PC-3 (cell line): ENCODE data around the gene FAM216B. TPM values are rescaled to one million over a fixed set of nuclear protein-coding genes. Genes with fewer than 3 reads are reported as not detected.

Source experiments
- ATAC-seq: fragments of 200-7000 bp; cut with Tn5 transposase; 2 replicates; pipeline ENCODE4 v1.9.1; 2020; ENCODE audit warnings: mild to moderate bottlenecking, moderate library complexity
- BruUV-seq: library from RNA; stranded (reverse); fragments of 400-500 nt; replicated peaks from 2 replicates; lab custom pipeline; 2021; lab: Mats Ljungman, UMichigan
- CTCF ChIA-PET: fragments of 300-600 bp; sonication (Branson Sonifier 250); formaldehyde crosslinking; loops from one replicate; lab custom pipeline; 2022; ENCODE audit warnings: antibody characterized with exemption; lab: Charles Lee
- POLR2A ChIA-PET: fragments of 300-600 bp; sonication (Branson Sonifier 250); formaldehyde crosslinking; loops from one replicate; lab custom pipeline; 2022; ENCODE audit warnings: antibody characterized with exemption; ENCODE audit not compliant: unreplicated experiment; lab: Charles Lee
- DNase-seq: peaks from one replicate; pipeline ENCODE4 v3.0.0-alpha.2; 2015
- H2AFZ ChIP-seq: fragments of 300-600 bp; sonication (generic); 2 replicates; pipeline ENCODE4 v1.6.0; 2016; ENCODE audit warnings: antibody characterized with exemption, low read length
- H3F3A ChIP-seq: fragments of 300-600 bp; sonication (generic); one replicate; pipeline ENCODE4 v1.6.0; 2017; ENCODE audit warnings: antibody characterized with exemption, low read length, control low read depth, mild to moderate bottlenecking; ENCODE audit not compliant: unreplicated experiment
- H3K27ac ChIP-seq: fragments of 300-600 bp; sonication (generic); 2 replicates; pipeline ENCODE4 v1.5.1; 2016; ENCODE audit warnings: mild to moderate bottlenecking, low read length
- H3K27me3 ChIP-seq: fragments of 300-600 bp; sonication (generic); 2 replicates; pipeline ENCODE4 v1.6.1; 2016; ENCODE audit warnings: low read length, mixed read lengths
- H3K36me3 ChIP-seq: fragments of 300-600 bp; sonication (generic); 2 replicates; pipeline ENCODE4 v1.6.1; 2016; ENCODE audit warnings: low read depth, mixed run types, low read length, mixed read lengths
- H3K4me1 ChIP-seq: fragments of 300-600 bp; sonication (generic); 2 replicates; pipeline ENCODE4 v1.5.1; 2016; ENCODE audit warnings: low read length; ENCODE audit not compliant: insufficient read depth
- H3K4me2 ChIP-seq: fragments of 300-600 bp; sonication (generic); 2 replicates; pipeline ENCODE4 v1.6.0; 2016; ENCODE audit warnings: low read length
- H3K4me3 ChIP-seq: fragments of 300-600 bp; sonication (generic); 2 replicates; pipeline ENCODE4 v1.5.1; 2016; ENCODE audit warnings: mild to moderate bottlenecking, low read length, mixed read lengths
- H3K79me2 ChIP-seq: fragments of 300-600 bp; sonication (generic); 2 replicates; pipeline ENCODE4 v1.6.1; 2017; ENCODE audit warnings: low read length, mixed read lengths
- H3K9ac ChIP-seq: fragments of 300-600 bp; sonication (generic); 2 replicates; pipeline ENCODE4 v1.6.0; 2016; ENCODE audit warnings: mild to moderate bottlenecking, low read length
- H3K9me2 ChIP-seq: fragments of 300-600 bp; sonication (generic); replicated peaks from 2 replicates; pipeline ENCODE4 v1.6.1; 2016; ENCODE audit warnings: mixed run types, low read length, mixed read lengths
- H3K9me3 ChIP-seq: fragments of 300-600 bp; sonication (generic); 2 replicates; pipeline ENCODE4 v1.6.1; 2016; ENCODE audit warnings: low read length, mixed read lengths
- H4K20me1 ChIP-seq: fragments of 300-600 bp; sonication (generic); 2 replicates; pipeline ENCODE4 v1.6.1; 2016; ENCODE audit warnings: low read length, mixed read lengths
- EZH2 ChIP-seq: fragments of 300-600 bp; sonication (generic); IDR thresholded peaks from one replicate; pipeline ENCODE4 v1.6.1; 2017; ENCODE audit warnings: antibody characterized with exemption, mild to moderate bottlenecking, low read length; ENCODE audit not compliant: unreplicated experiment
- EZH2phosphoT487 ChIP-seq: fragments of 300-600 bp; sonication (generic); IDR thresholded peaks from 2 replicates; pipeline ENCODE4 v1.6.1; 2018; ENCODE audit warnings: mild to moderate bottlenecking, antibody characterized with exemption, low read length, borderline replicate concordance
- intact Hi-C: fragments of 100-400 bp; cut with micrococcal nuclease; formaldehyde crosslinking; loops from 2 replicates; pipeline ENCODE4 v1.9.0; 2023
- total RNA-seq: library from RNA; depleted of rRNA; stranded (reverse); fragments of >200 nt; gene quantifications from 2 replicates; pipeline ENCODE4 v1.2.3, GENCODE V29; 2014
- TF ChIP-seq, protein P1 (sequence below): fragments of 300-600 bp; sonication (generic); conservative IDR thresholded peaks from 2 replicates; pipeline ENCODE4 v1.5.1; 2017; ENCODE audit warnings: antibody characterized with exemption, low read depth, mild to moderate bottlenecking, low read length

The FAM216B gene
- total RNA-seq, 1 experiment from 2014 or later = not detected

DNA sequence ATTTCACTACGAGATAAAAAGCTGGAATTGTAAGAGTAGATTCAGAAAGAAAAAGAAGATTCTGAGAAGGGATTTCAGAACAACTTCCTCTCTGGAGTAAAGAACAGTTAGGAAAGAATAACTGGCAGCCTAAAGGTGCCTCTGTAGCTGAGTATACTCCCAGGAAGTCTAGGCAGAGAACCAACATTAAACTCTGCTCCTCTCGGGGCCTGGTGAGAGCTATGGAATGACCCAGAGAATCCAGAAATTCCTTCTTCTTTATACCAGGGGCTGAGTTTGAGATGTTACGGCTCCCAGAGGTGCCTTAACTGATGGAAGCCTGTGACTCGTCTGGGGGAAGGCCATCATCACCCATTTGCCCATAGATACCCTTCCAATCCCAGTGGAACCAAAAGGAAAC, 39.1 kb downstream of the FAM216B start:
- H3K9me3 ChIP-seq = no peaks in the 10 kb centered on the region
- DNase-seq (no peak), ATAC-seq (no peak)
- H3K4me1 ChIP-seq = peaks cover 11% of the 10 kb centered on the region
- H3K27ac ChIP-seq = no peak overlapping the region
- H3K9me2 ChIP-seq = no peaks in the 10 kb centered on the region
- intact Hi-C loops = no loop called here
- H3K9ac ChIP-seq = no peak overlapping the region
- ChIA-PET POLR2A (no interaction called here), CTCF (no interaction called here)
- H2AFZ ChIP-seq = no peak overlapping the region
- H3K4me3 ChIP-seq = no peak overlapping the region
- H3K36me3 ChIP-seq = no peaks in the 10 kb centered on the region
- H4K20me1 ChIP-seq = no peaks in the 10 kb centered on the region
- H3K4me2 ChIP-seq = no peak overlapping the region
- TF ChIP-seq EZH2 = no peak
- no peak for TF ChIP-seq EZH2phosphoT487
- TF ChIP-seq, protein P1, sequence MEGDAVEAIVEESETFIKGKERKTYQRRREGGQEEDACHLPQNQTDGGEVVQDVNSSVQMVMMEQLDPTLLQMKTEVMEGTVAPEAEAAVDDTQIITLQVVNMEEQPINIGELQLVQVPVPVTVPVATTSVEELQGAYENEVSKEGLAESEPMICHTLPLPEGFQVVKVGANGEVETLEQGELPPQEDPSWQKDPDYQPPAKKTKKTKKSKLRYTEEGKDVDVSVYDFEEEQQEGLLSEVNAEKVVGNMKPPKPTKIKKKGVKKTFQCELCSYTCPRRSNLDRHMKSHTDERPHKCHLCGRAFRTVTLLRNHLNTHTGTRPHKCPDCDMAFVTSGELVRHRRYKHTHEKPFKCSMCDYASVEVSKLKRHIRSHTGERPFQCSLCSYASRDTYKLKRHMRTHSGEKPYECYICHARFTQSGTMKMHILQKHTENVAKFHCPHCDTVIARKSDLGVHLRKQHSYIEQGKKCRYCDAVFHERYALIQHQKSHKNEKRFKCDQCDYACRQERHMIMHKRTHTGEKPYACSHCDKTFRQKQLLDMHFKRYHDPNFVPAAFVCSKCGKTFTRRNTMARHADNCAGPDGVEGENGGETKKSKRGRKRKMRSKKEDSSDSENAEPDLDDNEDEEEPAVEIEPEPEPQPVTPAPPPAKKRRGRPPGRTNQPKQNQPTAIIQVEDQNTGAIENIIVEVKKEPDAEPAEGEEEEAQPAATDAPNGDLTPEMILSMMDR = no peak
- H3K79me2 ChIP-seq = no peaks in the 10 kb centered on the region
- no peaks in the 10 kb centered on the region for H3K27me3 ChIP-seq
- no peaks in the 10 kb centered on the region for H3F3A ChIP-seq
- BruUV-seq = no TSS peak

DNA sequence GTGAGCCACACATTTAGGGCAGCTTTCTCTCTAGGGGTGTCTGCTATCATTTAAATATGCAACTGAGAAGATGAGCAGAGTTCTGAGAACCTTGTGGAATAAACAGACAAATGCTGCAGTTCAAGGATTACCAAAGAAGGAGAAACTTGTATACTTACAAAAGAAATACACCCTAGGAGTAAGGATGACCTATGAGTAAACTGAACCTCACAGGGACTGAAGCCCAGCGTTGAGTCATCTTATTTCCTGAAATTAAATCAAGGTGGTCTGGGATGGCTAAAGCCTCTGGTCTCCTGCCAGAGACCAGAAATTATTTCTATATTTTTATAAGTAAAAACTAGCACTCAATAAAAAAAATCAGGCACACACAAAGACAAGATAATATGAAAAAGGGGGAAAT, 40.1 kb downstream of the FAM216B start:
- BruUV-seq = no TSS peak
- peaks cover 6% of the 10 kb centered on the region; the same call in 1 of the 2 replicates for H3K4me1 ChIP-seq
- H3K4me3 ChIP-seq = no peak overlapping the region
- DNase-seq (peak; percentile 64), ATAC-seq (peak; percentile 73)
- intact Hi-C loops = no loop called here
- no peaks in the 10 kb centered on the region for H3K9me2 ChIP-seq
- H2AFZ ChIP-seq = no peak overlapping the region
- ChIA-PET POLR2A (no interaction called here), CTCF (no interaction called here)
- no peaks in the 10 kb centered on the region for H3K36me3 ChIP-seq
- H3K27ac ChIP-seq = peak overlapping the region; percentile 34; the same call in 1 of the 2 replicates
- H3K9me3 ChIP-seq = no peaks in the 10 kb centered on the region
- no peaks in the 10 kb centered on the region for H3F3A ChIP-seq
- H3K27me3 ChIP-seq = no peaks in the 10 kb centered on the region
- H3K79me2 ChIP-seq = no peaks in the 10 kb centered on the region
- H3K4me2 ChIP-seq = peak overlapping the region; percentile 40; the same call in 1 of the 2 replicates
- no peak for TF ChIP-seq EZH2
- H3K9ac ChIP-seq = no peak overlapping the region
- H4K20me1 ChIP-seq = no peaks in the 10 kb centered on the region

- ChIA-PET CTCF (interaction anchor here (0.6 kb wide), 1 partner anchor 21 kb away, joined by 3 read pairs; no protein-coding TSS in a partner anchor), POLR2A (no interaction called here)
- intact Hi-C loops = loop anchor here (5.0 to 10.0 kb wide), 3 partner anchors 132 to 972 kb away; no protein-coding TSS in a partner anchor
- peak; percentile 91 for ATAC-seq
- TF ChIP-seq EZH2phosphoT487 (no peak), EZH2 (no peak)
- TF ChIP-seq, protein P1 = no peak
- Histone ChIP-seq H3F3A (peaks cover 3% of the 10 kb centered on the region), H3K27ac (peak overlapping the region; percentile 90), H3K27me3 (no peaks in the 10 kb centered on the region), H3K4me1 (peaks cover 19% of the 10 kb centered on the region), H3K4me2 (peak overlapping the region; percentile 50), H3K9me2 (no peaks in the 10 kb centered on the region), H3K9ac (peak overlapping the region; percentile 27; the same call in 1 of the 2 replicates), H3K9me3 (no peaks in the 10 kb centered on the region), H2AFZ (no peak overlapping the region), H3K36me3 (no peaks in the 10 kb centered on the region), H3K79me2 (no peaks in the 10 kb centered on the region), H3K4me3 (peak overlapping the region; percentile 7; the same call in 1 of the 2 replicates), H4K20me1 (no peaks in the 10 kb centered on the region)
- DNase-seq = peak; percentile 89
- BruUV-seq = no TSS peak
Observed at GRCh38 chr13:42832341-42833096, 51.1 kb downstream of the FAM216B start.
